Lower lobe of right lung (tissue), 2 donors: ENCODE measurements around the gene MAP7. TPM values are rescaled to one million over a fixed set of nuclear protein-coding genes. Genes with fewer than 3 reads are reported as not detected.

Experiments used
- ATAC-seq, 2 donors: fragments of 200-7000 bp; cut with Tn5 transposase; one replicate each; pipeline ENCODE4 v1.9.1; 2020 to 2022; ENCODE audit warnings: mild to moderate bottlenecking in 2 of 2, moderate library complexity in 2 of 2
- DNase-seq: peaks from one replicate; pipeline ENCODE4 v3.0.0-alpha.2; 2020
- H3K27ac ChIP-seq: fragments of 200-600 bp; one replicate; pipeline ENCODE4 v1.8.0; 2022
- H3K27me3 ChIP-seq: fragments of 200-600 bp; one replicate; pipeline ENCODE4 v1.8.0; 2022; ENCODE audit warnings: low read depth
- H3K36me3 ChIP-seq: fragments of 200-600 bp; one replicate; pipeline ENCODE4 v1.8.0; 2022; ENCODE audit warnings: mild to moderate bottlenecking
- H3K4me1 ChIP-seq: fragments of 200-600 bp; one replicate; pipeline ENCODE4 v1.8.0; 2022
- H3K4me3 ChIP-seq: fragments of 200-600 bp; one replicate; pipeline ENCODE4 v1.8.0; 2022; ENCODE audit warnings: mild to moderate bottlenecking
- H3K9me3 ChIP-seq: fragments of 200-600 bp; one replicate; pipeline ENCODE4 v1.8.0; 2022
- intact Hi-C: fragments of 100-400 bp; cut with DNase I; formaldehyde crosslinking; loops from one replicate; pipeline ENCODE4 v1.11.0; 2022
- total RNA-seq: library from RNA; stranded (reverse); fragmentation: NEBNext Ultra II Directional; extraction: Animal tissue kit (Norgen Biotek cat#: 25700); gene quantifications from one replicate; pipeline ENCODE4 v1.2.1, GENCODE V29; 2021
- TF ChIP-seq, protein P1 (sequence below): fragments of 200-600 bp; IDR thresholded peaks from one replicate; pipeline ENCODE4 v1.8.0; 2022; ENCODE audit warnings: antibody characterized with exemption, mild to moderate bottlenecking
- donor health status: DM: no; HTN: yes; CAD: no; lungs with severe emphysema.

The MAP7 gene
- total RNA-seq, 1 donor from 2014 or later, result 18.3 TPM

DNA sequence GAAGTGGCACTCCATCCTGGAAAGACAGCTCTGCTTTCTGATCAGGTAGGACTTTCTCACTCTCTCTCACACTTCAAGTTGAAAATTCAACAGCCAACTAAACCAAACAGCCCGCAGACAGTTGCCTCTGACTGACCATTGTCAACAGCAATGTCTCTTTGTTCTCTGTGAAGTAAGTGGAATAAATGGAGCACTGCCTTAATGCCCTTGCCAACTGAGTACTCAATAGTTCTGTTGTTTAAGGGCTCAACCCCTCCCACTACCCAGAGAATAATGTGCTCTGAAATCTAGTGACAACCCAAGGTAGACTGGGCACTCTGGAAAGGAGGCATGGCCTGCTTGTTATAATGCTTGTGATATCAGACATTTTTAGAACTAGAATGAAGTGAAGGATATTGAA, 243.8 kb downstream of the MAP7 start:
- no peak overlapping the region for H3K27ac ChIP-seq
- no peaks in the 10 kb centered on the region for H3K4me1 ChIP-seq
- H3K27me3 ChIP-seq, result no peaks in the 10 kb centered on the region
- TF ChIP-seq, protein P1, sequence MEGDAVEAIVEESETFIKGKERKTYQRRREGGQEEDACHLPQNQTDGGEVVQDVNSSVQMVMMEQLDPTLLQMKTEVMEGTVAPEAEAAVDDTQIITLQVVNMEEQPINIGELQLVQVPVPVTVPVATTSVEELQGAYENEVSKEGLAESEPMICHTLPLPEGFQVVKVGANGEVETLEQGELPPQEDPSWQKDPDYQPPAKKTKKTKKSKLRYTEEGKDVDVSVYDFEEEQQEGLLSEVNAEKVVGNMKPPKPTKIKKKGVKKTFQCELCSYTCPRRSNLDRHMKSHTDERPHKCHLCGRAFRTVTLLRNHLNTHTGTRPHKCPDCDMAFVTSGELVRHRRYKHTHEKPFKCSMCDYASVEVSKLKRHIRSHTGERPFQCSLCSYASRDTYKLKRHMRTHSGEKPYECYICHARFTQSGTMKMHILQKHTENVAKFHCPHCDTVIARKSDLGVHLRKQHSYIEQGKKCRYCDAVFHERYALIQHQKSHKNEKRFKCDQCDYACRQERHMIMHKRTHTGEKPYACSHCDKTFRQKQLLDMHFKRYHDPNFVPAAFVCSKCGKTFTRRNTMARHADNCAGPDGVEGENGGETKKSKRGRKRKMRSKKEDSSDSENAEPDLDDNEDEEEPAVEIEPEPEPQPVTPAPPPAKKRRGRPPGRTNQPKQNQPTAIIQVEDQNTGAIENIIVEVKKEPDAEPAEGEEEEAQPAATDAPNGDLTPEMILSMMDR, result no peak
- ATAC-seq (no peak), DNase-seq (no peak)
- intact Hi-C loops, result no loop called here
- H3K9me3 ChIP-seq, result no peaks in the 10 kb centered on the region
- no peaks in the 10 kb centered on the region for H3K36me3 ChIP-seq
- no peak overlapping the region for H3K4me3 ChIP-seq

DNA sequence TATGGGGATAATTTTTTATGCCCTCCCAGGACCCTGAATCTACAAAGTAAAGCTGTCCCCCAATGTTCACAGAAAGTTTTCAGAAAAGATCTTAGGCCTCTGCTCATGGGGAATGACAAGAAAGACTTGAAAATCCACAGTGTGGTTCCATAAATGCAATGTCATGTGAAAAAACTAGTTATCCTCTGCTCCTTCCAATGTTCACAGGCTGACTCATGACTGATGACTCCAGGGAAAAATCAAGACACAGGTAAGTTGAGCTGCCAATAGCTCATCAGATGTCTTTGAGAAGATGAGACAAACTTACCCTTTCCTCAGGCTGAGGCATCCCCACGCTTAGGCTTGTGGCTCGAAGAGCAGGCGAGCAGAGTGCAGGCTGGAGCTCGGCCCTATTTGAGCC, 245.8 kb downstream of the MAP7 start:
- no peaks in the 10 kb centered on the region for H3K4me1 ChIP-seq
- no peak overlapping the region for H3K27ac ChIP-seq
- no peaks in the 10 kb centered on the region for H3K36me3 ChIP-seq
- ATAC-seq (no peak), DNase-seq (no peak)
- no peaks in the 10 kb centered on the region for H3K27me3 ChIP-seq
- no peaks in the 10 kb centered on the region for H3K9me3 ChIP-seq
- TF ChIP-seq, protein P1, result no peak
- H3K4me3 ChIP-seq, result no peak overlapping the region
- intact Hi-C loops, result no loop called here

DNA sequence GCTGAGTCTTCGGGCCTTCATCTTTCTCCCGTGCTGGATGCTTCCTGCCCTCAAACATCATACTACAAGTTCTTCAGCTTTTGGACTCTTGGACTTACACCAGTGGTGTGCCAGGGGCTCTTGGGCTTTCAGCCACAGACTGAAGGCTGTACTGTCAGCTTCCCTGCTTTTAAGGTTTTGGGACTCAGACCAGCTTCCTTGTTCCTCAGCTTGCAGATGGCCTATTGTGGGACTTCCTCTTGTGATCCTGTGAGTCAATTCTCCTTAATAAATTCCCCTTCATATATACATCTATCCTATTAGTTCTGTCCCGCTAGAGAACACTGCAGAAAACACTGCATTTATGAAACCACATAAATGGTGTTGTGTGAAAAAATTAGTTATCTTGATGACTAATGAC, 246.7 kb downstream of the MAP7 start:
- Histone ChIP-seq H3K9me3 (no peaks in the 10 kb centered on the region), H3K27me3 (no peaks in the 10 kb centered on the region), H3K27ac (no peak overlapping the region), H3K4me1 (no peaks in the 10 kb centered on the region), H3K4me3 (no peak overlapping the region), H3K36me3 (no peaks in the 10 kb centered on the region)
- ATAC-seq (no peak), DNase-seq (no peak)
- intact Hi-C loops, result no loop called here
- TF ChIP-seq, protein P1, result no peak

DNA sequence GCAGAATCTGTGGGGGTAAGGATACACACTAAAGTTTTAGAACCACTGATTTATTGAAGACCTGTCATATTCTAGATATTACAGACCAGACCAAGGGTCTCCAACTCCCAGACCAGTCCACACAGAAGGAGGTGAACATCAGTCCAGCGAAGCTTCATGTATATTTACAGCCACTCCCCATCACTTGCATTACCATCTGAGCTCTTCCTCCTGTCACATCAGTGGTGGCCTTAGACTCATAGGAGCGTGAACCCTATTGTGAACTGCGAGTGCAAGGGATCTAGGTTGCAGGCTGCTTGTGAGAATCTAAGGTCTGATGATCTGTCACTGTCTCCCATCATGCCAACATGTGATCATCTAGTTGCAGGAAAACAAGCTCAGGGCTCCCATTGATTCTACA, 255.6 kb downstream of the MAP7 start:
- TF ChIP-seq, protein P1, result no peak
- no peaks in the 10 kb centered on the region for H3K9me3 ChIP-seq
- peaks cover 10% of the 10 kb centered on the region for H3K4me1 ChIP-seq
- no peak overlapping the region for H3K4me3 ChIP-seq
- H3K27ac ChIP-seq, result no peak overlapping the region
- intact Hi-C loops, result no loop called here
- H3K36me3 ChIP-seq, result no peaks in the 10 kb centered on the region
- no peaks in the 10 kb centered on the region for H3K27me3 ChIP-seq
- no peak for ATAC-seq
- DNase-seq, result no peak

Other genes starting within 250 kb of the MAP7 start
- 32.0 TPM for gene MAP3K5, start 242.1 kb upstream of the MAP7 start, total RNA-seq